Measurements from ENCODE around the gene PTPRT.
A peak's percentile ranks its signal among the peaks of the same experiment; 100 is the strongest.
"Not testable (repeated sequence)": the region's sequence is repeated elsewhere in the genome, so short reads cannot be mapped to it uniquely, and the experiment has no call there.

The PTPRT gene

DNA sequence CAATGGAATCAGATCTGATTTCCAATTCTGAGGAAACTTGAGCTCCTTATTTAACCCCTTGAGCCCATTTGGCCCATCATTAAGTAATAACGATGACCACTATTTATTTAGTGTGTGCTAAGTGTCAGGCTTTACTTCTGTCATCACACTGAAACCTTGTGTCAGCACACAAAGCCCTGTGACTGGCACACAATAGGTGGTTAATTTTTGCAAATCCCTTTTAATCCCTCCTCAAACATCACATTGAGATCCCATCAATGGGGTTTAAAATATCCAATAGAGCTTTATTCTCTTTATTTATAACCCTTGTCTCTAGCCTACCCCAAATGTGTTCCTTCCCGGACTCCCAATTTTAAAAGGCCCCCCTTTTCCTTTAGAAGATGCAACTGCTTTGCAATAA is 914.7 kb downstream of the PTPRT start:
- DNase-seq: no peak

DNA sequence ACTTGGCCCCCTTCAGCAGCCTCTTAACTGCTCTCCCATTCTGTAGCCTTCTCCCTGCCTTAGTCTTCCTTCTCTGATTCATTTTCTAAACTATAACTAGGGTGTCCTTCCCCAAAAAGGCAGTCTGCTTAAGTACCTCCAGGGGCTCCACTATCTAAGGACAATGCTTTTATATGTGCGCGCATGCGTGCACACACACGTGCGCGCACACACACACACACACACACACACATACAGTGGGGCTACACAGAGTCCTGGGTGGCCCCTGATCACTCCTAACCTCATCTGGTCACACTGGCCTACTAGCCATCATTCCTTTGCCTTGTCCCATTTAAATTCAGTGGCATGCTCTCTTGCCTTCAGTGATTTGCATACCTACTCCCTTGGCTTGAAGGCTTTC is 917.2 kb downstream of the PTPRT start:
- DNase-seq: no peak

DNA sequence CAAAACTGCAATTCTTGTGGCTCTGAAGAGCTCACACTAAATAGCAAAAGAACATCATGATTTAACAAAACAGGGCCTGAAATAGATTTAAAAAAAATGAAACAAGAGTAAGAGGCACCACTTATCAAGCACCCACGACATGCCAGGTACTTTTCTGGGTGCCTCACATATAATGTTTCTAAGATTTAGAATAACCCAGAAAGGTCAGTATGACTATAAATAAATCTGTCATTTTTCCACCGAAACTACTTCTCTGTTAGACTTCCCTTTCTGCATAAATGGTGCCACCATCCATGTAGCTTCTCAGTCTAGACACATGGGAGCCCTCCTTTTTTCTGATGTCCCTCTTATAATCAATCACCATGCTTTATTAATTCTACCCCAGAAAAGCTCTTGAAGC is 919.2 kb downstream of the PTPRT start:
- DNase-seq: no peak

DNA sequence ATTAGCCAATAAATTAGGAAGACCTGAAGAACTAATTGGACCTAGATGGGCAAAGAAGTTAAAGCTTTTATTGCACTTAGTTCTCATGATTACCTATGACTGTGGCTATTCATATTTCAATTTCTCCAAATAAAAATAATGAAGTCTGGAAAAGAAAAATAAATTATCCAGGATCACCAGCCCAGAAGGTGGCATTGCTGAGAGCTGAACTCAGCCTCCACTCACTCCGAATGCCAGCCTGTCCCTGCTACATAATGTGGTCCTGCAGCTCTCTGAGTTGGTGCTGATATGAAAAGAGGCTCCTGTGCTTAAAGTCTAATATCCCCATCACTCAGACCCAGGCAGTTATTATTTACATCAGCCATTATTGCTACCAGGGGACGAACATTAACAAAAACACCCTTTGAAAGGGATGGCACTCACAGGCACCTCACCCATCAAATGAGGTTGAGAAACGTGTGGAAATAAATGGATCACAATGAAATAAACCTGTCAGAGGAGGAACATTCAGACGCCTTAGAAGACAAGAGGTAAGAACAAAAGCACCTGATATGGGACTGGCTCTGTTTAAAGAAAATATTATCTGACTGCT is 921.8 kb downstream of the PTPRT start:
- no peak for DNase-seq

DNA sequence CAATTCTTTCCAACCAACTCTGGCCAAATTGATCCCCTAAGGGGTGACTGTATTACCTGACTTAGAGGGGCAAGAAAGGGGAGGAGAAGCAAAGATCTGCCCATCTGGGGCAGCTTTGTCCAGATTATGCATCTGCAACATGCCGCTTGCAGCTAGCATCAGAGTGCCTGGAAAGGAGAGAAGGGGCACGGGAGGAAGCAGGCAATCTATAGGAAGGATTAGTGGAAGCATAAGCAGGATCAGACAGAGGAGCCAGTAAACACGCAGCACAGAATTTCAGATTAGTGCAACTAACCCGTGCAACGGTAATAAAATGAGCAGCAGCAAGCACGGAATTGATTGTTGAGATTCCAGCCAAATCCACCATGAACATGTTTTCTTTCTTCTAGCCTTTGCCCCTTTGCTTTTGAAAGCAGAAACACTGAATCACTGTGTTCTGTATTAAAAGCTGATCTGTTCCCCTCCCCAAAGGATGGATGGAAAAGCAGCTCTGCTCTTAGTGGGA is 927.9 kb downstream of the PTPRT start:
- no peak for DNase-seq

DNA sequence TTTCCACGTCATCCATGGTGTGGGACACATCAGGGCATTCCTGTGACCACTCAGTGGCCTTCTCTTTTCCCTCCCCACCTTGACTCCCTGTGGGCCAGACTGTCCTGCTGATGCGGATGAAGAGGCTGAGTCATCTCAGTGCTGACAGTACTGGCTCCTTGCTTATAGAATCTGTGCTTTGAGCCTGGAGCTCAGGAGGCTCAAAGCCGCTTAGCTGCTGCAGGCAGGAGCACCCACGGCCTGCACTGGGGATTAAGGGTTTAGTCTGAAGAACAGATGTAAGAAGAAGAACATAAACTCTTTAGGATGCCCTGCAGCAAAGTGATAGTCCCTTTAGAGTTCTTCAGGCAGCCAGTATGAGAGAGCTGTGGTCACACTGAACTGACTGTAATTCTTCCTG is 929.5 kb downstream of the PTPRT start:
- no peak for DNase-seq

DNA sequence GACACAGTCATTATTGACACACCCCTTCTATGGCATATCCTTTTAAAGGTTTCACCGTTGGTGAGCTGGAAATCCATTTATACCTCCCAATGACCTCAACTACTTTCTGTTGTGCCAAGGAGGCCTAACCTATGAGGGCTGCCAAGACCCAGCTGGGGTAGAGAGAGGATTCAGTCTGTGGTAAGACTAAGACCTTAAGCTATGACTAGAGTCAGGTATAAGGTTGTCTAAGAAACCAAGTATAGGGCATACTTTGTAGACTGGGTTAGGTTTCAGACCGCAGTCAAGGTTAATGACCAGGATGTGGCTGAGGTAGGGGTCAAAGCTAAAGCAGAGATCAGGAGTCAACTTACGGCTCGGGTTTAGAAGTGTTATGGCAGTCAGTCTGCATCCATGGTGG is 930.3 kb downstream of the PTPRT start:
- no peak for DNase-seq

DNA sequence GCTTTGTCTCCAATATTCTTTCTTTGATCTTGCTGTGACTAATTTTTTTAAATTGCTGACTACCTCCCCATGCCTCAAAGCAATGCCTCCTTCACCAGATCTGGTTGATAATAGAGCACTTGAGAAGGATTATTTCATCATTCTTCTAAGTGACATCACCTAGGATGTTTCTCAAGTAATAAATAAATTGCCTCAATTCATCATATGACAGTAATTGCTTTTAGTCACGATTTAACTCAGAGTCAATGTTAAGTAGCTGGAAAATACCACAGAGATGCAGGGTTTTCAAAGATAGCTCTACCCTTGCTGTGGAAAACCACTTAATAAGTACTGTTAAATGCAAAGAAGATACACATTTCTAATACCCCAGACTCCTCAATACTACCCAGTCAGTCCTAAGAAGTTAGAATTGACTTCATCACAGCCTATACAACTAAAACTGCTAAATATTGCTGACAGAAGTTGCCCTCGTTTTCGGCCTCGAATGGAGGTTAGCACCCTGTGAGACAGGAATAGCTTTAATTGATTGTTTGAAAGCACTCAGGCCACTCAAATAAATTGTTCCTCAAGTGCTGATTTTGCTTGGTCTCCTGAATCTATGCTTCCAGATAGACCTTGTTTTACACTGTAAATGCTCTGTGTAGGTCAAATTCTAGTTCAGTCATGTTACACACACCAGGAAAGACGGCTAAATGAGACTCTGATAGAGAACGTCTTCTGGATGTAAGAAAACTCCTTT is 931.0 kb downstream of the PTPRT start:
- DNase-seq: no peak

DNA sequence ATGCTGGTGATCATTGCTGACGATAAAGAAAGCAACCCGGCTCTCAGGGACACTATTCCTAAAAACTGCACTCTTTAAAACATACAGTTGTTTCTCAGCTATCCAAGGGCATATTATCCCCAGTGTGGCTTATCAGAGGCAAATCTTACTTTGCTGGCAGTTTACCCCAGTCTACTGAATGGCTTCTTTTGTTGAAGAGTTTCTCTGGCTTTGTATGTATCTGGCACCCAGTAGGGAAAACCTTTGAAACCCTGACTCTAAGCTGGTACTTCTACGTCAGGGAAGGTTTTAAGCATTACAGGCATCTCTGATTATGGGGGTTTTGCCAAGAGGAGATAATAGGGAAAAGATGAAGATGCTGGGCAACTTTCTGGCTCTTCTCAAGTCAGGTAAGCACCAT is 933.9 kb downstream of the PTPRT start:
- no peak for DNase-seq

DNA sequence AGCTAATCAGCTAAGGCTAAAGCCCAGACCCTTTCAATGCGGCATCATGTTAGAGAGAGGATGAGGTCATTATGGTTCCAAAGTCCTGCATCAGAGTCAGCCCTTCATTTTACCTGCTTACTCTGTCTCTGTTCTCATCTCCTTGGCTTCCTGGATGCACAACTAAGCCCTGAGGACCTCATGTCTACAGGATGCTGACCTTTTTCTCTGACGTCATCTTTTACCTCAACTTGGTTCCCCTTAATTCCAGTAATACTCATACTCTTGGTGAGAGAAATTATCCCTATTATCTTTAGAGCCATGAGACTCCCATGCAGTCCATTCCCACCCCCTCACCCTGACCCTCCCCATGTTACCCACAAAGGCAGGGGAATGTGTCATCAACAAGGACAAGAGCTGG is 935.0 kb downstream of the PTPRT start:
- DNase-seq: no peak

DNA sequence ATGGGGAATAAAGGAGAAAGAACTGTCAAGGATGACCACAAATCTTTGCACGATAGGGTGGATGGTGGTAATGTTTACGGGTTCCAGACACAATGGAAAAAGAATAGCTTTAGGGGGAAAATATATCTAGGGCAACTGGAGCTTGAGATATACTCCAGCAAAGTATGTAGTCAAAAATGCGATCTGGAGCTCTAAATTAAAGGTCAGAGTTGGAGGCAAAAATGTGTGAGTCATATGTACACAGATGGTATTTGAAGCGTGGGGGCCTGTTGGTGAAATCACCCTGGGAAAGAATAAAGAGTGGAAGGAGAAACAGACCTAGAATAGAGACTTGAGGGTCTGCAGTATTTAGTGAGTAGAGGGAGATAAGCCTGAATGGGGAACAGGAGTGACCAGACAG is 937.6 kb downstream of the PTPRT start:
- DNase-seq: no peak

DNA sequence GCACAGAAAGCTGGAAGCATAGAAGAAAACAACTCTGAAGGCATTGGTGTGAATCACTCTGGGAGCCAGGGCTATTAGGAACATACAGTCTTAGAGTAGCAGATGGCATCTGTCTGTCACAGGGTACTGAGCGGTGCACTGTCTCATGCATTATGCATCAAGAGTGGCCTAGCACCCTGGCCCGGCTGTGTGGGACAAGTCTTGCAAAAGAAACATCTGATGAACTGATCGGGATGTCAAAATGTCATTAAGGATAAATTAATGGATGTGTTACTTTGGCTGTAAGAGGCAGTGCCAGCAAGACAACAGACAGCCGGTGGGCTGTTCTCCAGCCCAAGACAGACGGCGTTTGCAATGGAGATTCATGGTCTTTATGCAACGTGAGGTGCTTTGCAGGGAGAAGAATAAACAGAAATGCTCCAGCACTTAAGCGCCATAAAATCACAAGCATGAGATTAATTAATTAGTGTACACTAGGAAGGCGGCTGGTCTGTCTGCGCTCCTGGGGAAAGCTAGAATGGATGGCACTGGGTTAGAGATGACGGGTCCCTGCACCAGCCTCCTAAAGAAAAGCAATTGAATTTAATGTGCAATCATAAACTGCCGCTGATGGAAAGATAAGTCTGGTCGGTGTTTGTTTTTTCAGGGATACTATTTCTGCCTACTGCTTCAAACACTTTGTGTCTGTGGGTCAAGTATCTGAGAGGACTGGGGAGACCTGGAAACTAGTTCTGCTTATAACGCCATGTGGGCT is 970.9 kb downstream of the PTPRT start:
- no peak for DNase-seq

DNA sequence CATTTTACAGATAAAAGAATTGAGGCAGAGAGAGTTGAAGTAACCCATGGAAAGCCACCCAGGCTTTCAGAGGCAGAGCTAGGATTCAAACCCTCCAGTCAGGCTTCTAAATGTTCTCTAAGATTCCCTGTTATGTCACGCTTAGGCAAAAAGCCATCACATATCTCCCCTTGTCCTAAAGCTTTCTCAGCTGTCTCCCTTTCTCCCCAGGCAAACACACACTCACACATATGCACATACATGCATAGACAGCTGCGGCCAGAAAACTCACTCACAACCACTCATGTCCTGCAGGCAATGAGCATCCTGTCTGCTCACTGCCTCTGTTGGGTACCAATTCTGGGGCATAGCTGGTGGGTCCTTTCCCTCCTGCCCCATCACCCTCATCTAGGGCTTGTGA is 975.6 kb downstream of the PTPRT start:
- no peak for DNase-seq

DNA sequence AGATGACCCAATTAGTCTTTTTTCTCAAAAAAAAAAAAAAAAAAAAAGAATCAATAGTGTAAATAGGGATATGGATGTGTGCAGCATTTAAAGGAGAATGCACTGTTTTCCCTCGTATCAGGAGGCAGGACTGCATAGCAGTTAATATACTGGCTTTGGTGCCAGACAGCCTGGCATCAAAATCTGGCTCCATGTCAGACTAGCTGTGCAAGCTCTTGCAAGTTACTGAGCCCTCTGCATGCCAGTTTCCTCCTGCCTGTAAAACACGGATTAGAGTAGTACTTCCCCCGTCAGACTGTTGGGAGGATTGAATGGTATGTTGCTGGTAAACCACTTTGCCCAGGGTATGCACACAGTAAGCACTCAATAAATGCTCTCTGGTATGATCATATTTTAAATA is 977.3 kb downstream of the PTPRT start:
- no peak for DNase-seq

DNA sequence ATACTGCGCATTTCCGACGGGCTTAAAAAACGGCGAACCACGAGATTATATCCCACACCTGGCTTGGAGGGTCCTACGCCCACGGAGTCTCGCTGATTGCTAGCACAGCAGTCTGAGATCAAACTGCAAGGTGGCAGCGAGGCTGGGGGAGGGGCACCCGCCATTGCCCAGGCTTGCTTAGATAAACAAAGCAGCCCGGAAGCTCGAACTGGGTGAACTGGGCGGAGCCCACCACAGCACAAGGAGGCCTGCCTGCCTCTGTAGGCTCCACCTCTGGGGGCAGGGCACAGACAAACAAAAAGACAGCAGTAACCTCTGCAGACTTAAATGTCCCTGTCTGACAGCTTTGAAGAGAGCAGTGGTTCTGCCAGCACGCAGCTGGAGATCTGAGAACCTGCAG is 983.1 kb downstream of the PTPRT start:
- not testable (repeated sequence) for DNase-seq

DNA sequence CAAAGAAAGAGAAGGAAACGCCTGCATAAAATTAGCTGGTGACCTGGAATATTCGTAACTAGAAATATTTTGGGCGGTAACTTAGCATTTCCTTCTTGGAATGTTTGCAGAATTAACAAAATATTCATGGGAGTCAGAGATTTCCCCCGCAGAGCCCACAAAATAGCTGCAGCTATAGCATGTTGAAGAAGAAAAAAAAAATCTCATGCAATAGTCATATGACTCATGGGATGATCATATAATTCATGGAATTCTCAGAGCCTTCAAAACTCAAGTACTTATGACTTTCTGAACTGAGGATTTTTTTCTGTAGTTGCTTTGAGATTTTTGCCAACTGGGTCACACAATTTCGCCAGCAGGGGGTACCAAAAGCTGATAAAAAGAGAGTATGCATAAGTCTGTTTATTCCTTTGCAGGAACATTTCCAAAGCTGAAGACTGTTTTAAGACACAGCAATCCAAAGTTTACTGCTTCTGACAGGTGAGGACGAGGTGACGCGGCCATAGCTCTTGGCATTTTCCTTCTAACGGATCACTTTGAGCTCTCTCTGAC is 985.5 kb downstream of the PTPRT start:
- peak in 3 of 14 donors; percentile 1 to 3 (median 1) for DNase-seq

DNA sequence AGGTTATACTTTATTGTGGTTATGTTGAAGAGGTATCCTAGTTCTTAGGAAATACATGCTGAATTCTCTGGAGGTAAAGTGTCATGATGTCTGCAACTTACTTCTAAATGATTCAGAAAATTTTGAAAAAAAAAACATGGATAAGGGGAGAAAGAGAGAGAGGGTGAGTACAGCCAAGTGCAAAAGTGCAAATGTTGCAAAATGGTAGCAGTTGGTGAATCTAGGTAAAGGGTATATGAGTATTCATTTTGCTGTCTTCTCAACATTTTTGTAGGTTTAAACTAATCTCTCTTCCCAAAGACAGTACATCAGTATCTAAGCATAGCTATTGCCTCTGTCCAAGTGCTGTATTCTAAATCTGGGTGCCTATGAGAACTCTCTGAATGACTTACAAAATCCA is 992.1 kb downstream of the PTPRT start:
- no peak for DNase-seq

DNA sequence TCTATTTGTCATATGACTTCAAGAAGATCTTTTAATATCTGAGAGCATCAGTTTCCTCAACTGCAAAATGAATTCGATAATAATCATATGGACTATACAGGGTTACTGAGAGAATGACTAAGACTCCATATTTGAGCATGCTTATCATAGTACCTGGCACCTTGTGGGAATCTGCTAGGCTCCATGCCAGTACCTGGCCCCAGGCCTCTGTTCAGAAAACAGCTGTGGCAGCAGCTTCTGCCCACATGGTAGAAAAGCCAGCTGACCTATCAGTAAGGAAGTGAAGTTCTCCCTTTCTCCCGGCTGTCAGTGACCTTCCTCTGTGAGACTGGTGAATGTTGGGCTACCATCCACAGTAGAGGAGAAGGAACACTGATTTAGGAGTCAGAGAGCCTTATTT is 996.6 kb downstream of the PTPRT start:
- no peak for DNase-seq

DNA sequence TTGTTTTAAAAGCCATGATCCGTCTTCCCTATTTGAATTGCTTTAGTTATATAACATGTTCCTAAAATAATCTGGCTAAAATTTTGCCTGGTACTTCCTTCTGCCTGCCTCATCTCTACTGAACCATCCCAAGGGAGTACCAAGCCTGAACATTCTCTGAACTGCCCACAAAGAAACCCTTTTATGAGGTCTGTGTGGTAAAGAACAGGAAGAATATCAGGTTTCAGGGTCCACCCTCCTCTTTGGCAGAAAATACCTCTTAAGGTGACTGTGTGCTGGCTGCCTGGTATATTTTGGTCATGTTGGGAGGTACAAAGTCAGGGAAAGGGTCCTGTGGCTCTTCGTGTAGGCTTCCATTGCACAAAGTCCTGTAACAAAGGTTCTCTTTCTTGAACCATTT is 997.4 kb downstream of the PTPRT start:
- DNase-seq: no peak

DNA sequence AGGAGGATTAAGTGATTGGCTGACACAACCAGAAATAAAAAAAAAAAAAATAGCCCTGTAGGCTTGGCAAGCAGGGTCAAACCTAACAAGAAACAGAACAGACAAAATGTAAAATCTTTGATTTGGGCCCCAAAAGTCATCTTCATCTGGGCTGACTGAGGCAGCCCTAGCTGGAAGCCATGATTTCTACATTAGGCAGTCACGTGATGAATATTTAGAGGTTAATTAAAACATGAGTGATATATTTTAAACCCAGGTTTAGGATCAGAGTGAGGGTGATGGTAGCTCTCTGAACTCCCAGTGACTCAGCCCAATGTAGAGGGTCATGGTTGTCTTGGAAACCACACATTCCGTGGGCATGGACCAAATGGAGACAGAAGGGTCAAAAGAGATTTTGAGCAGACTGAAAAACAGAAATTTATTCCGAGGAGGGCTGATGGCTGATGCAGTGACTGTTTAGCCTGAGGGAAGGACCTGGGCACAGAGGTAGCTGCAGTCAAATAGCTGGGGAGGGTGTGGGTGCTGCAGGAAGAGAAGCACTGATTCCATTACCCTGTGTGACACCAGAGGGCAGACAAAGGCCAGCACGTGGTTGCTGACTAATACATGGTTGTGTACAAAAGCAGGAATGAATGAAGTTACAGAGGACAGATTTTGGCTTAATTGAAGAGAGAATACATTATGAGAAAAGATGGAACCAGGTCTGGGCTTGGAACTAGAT is 998.4 kb downstream of the PTPRT start:
- DNase-seq: no peak

DNA sequence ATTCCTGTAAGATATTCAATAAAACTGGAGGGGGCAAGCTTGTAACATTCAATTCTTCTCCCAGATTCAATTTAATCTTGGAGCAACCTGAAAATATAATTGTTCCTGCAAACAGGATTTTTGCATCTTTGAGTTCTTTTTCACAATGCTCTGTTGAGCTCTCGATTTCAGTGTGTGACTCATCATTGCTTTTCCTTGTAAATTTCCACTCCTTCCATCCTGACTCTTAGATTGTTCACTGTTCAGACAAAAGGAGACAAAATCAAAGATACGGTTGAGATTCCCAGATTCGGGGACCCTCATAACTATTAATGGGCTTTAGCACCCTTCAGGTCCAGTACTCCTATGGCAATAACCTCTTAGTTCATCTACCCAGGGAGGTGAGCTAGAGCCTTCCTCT is 999.6 kb downstream of the PTPRT start:
- no peak for DNase-seq

DNA sequence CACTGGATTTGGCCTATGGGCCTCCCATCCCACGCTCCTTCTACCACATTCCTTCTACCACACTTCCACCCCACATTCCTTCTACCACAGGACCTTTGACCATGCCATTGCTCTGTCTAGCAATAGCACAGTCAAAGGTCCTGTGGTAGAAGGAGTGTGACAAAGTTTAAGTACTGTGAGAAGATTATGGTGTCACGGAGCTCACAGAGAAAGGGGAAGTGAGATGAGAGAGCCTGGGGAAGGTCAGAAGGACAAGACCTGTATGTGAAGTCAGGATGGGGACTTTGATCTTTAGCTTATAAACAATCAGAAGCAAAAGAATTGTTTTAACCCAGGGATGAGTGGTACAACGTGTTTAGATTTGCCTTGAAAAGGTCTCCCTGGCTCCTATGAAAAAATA is 1003.4 kb downstream of the PTPRT start:
- no peak for DNase-seq

DNA sequence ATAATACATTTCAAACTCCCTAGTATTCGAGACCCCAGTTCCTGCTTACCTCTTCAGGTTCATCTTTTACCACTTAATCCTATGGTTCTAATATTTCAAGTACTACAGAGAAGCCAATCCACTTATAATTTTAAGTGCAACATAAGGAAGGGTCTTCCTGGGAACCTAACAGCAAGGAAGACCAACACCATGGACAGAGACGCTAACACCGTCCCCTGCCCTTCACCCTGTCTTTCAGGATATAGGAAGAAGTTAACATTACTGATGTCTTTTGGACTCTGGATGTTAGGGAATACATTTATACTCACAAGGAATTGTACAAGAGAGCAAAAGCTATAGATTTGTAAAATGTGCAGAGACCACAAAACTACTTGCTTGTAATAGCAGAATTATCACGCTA is 1006.6 kb downstream of the PTPRT start:
- DNase-seq: no peak

Data from C1 segment of cervical spinal cord (tissue), 14 donors.